GM12874 (cell line): ENCODE results near the gene MOV10L1.

Experiments used
- CTCF ChIP-seq: IDR thresholded peaks from 2 replicates; pipeline ENCODE4 v1.5.1; 2011; ENCODE audit warnings: low read depth, mild to moderate bottlenecking, control low read depth, low read length, moderate library complexity; ENCODE audit not compliant: insufficient read depth

MOV10L1 gene

DNA sequence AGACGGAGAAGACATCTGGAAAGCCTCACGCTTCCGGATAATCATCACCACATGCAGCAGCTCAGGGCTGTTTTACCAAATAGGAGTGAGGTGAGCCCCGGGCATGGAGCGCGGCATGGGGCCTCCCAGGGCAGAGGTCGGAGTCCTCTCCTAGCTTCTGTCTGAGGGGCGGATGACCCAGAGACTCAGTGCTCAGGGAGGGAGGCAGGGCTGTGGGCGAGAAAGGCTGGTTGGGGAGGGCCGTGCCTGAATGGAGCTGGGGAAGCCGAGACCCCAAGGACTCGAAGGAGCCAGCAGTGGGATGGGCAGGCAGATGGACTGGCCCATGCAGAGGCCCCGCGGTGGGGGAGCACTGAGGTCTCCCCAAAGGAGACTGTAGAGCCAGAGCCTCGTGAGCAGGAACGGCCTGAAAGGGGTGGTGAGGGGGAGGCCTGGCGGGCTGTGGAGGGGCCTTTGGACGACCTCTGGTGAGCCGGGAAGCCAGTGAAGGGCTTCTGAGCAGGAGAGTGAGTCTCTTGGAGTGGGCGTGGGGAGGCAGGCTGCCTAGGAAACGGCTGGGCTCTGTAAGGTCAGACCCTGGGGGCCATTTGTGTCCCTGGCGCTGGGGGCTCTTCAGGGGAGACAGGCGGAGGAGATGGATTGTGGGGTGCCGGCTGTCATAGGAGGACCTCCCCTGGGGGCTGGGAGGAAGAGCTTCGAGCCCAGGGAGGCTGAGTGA, 56.1 kb downstream of the MOV10L1 start:
- no peak for TF ChIP-seq CTCF

DNA sequence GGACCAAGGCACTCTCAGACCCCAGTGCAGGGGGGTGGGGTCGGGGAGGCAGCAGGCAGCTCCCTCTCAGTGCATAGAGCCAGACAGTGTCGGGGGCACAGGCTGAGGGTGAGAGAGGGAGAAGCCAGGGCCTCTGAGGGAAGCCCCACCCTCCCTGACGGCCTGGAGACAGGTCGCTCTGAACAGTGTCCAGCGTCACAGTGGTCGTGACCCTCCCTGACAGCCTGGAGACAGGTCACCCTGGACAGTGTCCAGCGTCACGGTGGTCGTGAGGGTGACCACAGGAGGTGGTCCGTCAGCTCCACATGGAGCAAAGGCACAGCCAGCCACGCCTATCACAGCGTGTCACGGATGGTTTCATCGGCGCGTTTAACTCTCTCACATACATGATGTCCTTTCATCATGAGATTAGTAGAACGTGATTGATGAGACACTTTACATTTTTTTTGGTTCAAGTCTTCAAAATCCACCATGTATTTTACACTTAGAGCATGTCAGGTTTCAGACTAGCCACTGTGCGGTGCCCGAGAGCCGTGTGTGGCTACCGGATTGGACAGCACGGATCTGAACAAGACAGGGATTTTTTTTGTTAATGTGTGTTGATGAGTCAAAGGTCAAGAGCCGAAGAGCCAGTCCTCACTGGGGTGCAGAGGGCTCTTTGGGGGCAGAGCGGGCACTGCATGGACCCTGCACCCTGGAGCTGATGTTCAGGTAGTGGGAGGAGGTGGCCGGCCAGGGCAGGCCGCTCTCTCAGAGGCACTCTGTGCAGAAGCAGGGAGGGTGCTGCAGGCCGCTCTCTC, 56.8 kb downstream of the MOV10L1 start:
- no peak for TF ChIP-seq CTCF

DNA sequence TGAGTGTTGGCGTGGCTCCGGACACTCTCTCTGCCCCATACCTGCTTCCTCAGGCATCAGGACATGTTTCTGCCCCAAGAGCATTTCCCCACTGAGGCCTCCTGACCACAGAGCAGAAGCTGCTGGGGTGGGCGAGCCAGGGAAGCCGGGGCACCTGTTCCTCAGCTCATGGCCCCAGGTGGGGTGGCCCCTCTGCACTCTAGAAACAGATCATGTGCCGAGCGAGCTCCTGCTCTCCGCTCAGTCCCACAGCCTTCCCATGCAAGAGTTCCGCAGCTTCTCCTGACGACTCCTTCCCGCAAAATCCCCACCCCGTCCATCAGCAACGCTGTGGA, 58.3 kb downstream of the MOV10L1 start:
- no peak for TF ChIP-seq CTCF

DNA sequence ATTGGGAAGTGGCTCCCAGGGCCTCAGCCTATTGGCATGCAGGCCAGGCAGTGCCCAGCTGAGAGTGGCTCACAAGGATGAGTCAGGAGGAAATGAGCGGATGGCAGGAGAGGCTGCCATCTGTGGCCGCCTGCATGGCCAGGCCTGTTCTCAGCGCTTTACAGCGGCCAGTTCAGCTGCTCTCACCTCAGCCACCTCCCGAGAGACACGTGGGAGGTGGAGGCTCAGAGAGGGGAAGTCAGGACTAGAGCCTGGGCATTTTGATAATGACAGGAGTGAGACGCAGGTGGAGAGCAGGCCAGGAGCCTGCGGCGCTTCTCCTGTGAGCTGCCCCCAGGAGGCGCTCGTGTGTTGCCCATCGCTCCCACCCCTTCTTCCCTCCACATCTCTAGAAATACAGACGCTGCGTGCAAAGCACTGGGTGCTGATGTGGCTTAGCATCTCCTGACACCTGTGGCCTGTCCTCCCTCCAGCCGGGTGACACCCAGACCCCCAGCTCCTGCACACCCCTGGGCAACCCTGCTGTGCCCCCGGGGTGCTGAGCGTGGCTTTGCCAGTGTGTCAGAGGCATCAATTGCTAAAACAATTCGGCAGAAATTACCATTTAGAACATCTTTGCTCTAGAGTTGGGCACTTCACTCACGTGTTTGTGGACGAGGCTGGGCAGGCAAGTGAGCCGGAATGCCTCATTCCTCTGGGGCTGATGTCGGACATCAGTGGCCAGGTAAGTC, 59.4 kb downstream of the MOV10L1 start:
- TF ChIP-seq CTCF, result peak; percentile 99

- no peak for TF ChIP-seq CTCF
Measured at GRCh38 chr22:50150161-50151129, 60.6 kb downstream of the MOV10L1 start.

- no peak for TF ChIP-seq CTCF
Measured at GRCh38 chr22:50151571-50152537, 62.0 kb downstream of the MOV10L1 start.
